ENCODE results near the gene ADM. TPM values are rescaled to one million over a fixed set of nuclear protein-coding genes. Genes with fewer than 3 reads are reported as not detected.

ADM gene
- polyA plus RNA-seq, 3 donors = 9.5 to 224 (median 20.0) TPM

- WGBS (ENCODE audit: insufficient coverage) = no CpG with 5 or more reads among the region's 2 CpGs
- no peak overlapping the region for H3K4me3 Mint-ChIP-seq
- intact Hi-C loops (cut with micrococcal nuclease) = no loop called here
These were observed 6.9 kb downstream of the ADM start for GRCh38 chr11:10311802-10312201.

GRCh38 chr11:10314199-10315072 lies 9.6 kb downstream of the ADM start:
- no peaks in the 10 kb centered on the region for H3K79me2 ChIP-seq (ENCODE audit: insufficient read depth, low read length)
- TF ChIP-seq CTCF (IDR thresholded peaks at IDR 0.05) = no peak
- peaks cover 7% of the 10 kb centered on the region for H3K4me1 Mint-ChIP-seq
- H3K27ac Mint-ChIP-seq = peak overlapping the region in 5 of 7 donors; percentile 12 to 81 (median 58)
- no peaks in the 10 kb centered on the region for H3K36me3 Mint-ChIP-seq
- H3K36me3 ChIP-seq (replicated peaks in 1 of 2; ENCODE audit: control insufficient read depth in 1 of 2, insufficient read depth in 2 of 2, low read length in 2 of 2) = no peaks in the 10 kb centered on the region
- no peak overlapping the region for H3K9ac ChIP-seq (ENCODE audit: insufficient read depth, low read length, poor library complexity, severe bottlenecking)
- intact Hi-C loops (cut with micrococcal nuclease) = no loop called here
- H3K27me3 ChIP-seq (ENCODE audit: control insufficient read depth in 2 of 2, insufficient read depth in 2 of 2, low read length in 2 of 2) = no peaks in the 10 kb centered on the region
- no peak overlapping the region for H3K27ac ChIP-seq (ENCODE audit: low read depth in 1 of 2, low read length in 2 of 2)
- DNase-seq = peak; percentile 78 to 85 (median 81)
- H3K27me3 Mint-ChIP-seq (ENCODE audit: low read depth in 3 of 3) = peaks cover 0 to 2% (median 0%) of the 10 kb centered on the region in 3 donors
- H2AFZ ChIP-seq (ENCODE audit: insufficient read depth, low read depth, low read length, poor library complexity, severe bottlenecking) = peak overlapping the region; percentile 22
- H3K9me3 ChIP-seq (replicated peaks in 1 of 2; ENCODE audit: control insufficient read depth in 1 of 2, insufficient read depth in 1 of 2, low read length in 2 of 2) = no peaks in the 10 kb centered on the region
- H3K4me2 ChIP-seq (replicated peaks; ENCODE audit: extremely low read depth, low read length, poor library complexity, severe bottlenecking) = peak overlapping the region; percentile 37
- no peak overlapping the region for H3K4me3 ChIP-seq (replicated peaks in 1 of 3; ENCODE audit: low read depth in 2 of 3, low read length in 3 of 3)
- WGBS (ENCODE audit: insufficient coverage) = 10% methylated on average over 2 of the region's 8 CpGs
- peaks cover 4% of the 10 kb centered on the region in 2 donors for H3K4me1 ChIP-seq (ENCODE audit: control insufficient read depth in 1 of 2, insufficient read depth in 2 of 2, low read length in 2 of 2)
- peak overlapping the region in 1 of 2 donors; percentile 19 for H3K4me3 Mint-ChIP-seq
- no peaks in the 10 kb centered on the region for H4K20me1 ChIP-seq (ENCODE audit: insufficient read depth, low read length)
- peaks cover 0 to 2% (median 0%) of the 10 kb centered on the region in 7 donors for H3K9me3 Mint-ChIP-seq

More at GRCh38 chr11:10311802-10312201, 6.9 kb downstream of the ADM start:
- peaks cover 15% of the 10 kb centered on the region for H3K4me1 Mint-ChIP-seq
- peaks cover 0 to 5% of the 10 kb centered on the region in 2 donors for H3K27me3 ChIP-seq (ENCODE audit: control insufficient read depth in 2 of 2, insufficient read depth in 2 of 2, low read length in 2 of 2)
- peaks cover 0 to 2% (median under 1%) of the 10 kb centered on the region in 7 donors for H3K9me3 Mint-ChIP-seq
- no peak overlapping the region for H3K9ac ChIP-seq (ENCODE audit: insufficient read depth, low read length, poor library complexity, severe bottlenecking)
- H3K27me3 Mint-ChIP-seq (ENCODE audit: low read depth in 3 of 3) = peaks cover 7 to 14% (median 13%) of the 10 kb centered on the region in 3 donors
- peaks cover 10% of the 10 kb centered on the region for H4K20me1 ChIP-seq (ENCODE audit: insufficient read depth, low read length)
- DNase-seq = no peak
- H3K27ac Mint-ChIP-seq = no peak overlapping the region
- H3K27ac ChIP-seq (ENCODE audit: low read depth in 1 of 2, low read length in 2 of 2) = no peak overlapping the region
- H3K4me2 ChIP-seq (replicated peaks; ENCODE audit: extremely low read depth, low read length, poor library complexity, severe bottlenecking) = no peak overlapping the region
- H2AFZ ChIP-seq (ENCODE audit: insufficient read depth, low read depth, low read length, poor library complexity, severe bottlenecking) = no peak overlapping the region
- peaks cover under 1% of the 10 kb centered on the region for H3K79me2 ChIP-seq (ENCODE audit: insufficient read depth, low read length)
- H3K4me1 ChIP-seq (ENCODE audit: control insufficient read depth in 1 of 2, insufficient read depth in 2 of 2, low read length in 2 of 2) = peaks cover 19 to 21% of the 10 kb centered on the region in 2 donors
- H3K36me3 ChIP-seq (replicated peaks in 1 of 2; ENCODE audit: control insufficient read depth in 1 of 2, insufficient read depth in 2 of 2, low read length in 2 of 2) = no peaks in the 10 kb centered on the region
- no peaks in the 10 kb centered on the region for H3K9me3 ChIP-seq (replicated peaks in 1 of 2; ENCODE audit: control insufficient read depth in 1 of 2, insufficient read depth in 1 of 2, low read length in 2 of 2)
- peaks cover 0 to 4% of the 10 kb centered on the region in 2 donors for H3K36me3 Mint-ChIP-seq
- no peak overlapping the region for H3K4me3 ChIP-seq (replicated peaks in 1 of 3; ENCODE audit: low read depth in 2 of 3, low read length in 3 of 3)
- TF ChIP-seq CTCF (IDR thresholded peaks at IDR 0.05) = no peak

Measured in CD14-positive monocyte (primary cell).